GM19324 (cell line): ENCODE data around the gene CELF1.

Experiments
- ATAC-seq: cut with Tn5 transposase; IDR thresholded peaks from one replicate; pipeline ENCODE4 v1.9.1; 2021; ENCODE audit warnings: mild to moderate bottlenecking, moderate library complexity; ENCODE audit not compliant: unreplicated experiment, low FRiP score

The CELF1 gene

GRCh38 chr11:47495011-47495855 lies 57.7 kb downstream of the CELF1 start:
- no peak for ATAC-seq

DNA sequence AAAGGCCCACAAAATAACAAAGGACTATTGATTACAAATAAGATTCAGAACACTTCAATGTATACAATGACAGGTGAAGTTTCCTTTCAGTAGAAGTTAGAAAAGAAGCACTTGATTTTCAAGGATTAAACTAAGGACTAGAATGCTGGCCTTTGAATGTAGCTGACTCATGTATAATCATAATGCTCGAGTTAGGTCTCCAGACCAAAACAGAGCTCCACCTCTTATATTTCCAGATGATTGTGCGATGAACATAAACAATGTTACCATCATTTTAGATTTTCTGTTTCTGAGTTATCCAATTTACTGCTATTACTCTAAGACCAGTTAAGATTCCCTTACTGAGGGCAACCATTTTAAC lies 63.6 kb downstream of the CELF1 start:
- no peak for ATAC-seq

DNA sequence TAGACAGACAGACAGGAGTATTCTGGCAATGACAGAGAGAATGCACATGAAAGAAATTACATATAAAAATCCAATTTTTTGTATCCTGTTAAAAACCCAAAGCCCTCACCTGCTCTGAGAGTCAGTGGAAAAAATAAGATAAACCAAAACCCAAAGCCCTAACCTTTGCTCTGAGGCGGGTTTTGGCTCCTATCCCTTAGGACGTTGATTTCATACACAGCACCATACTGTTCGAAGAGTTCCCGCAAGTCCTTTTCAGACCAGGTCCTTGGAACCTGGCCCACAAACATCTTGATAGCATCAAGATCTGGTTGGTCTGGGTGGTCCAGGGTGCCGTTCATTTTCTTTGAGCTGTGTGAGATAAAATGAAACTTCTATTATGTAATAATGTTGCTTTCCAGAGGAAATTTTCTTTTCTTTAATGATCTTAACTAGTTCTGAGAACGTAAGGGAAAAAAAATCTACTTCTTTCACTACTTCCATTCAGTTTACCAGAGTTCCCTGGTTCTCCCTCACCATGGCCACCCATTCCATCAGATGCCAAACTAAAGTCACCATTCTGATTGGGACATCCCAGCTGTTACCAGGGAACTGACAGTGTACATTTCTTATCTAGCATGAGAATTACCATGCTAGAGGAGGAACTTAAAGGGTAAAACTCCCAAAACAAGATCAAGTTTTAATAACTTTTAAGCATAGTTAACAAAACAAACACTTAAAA lies 64.1 kb downstream of the CELF1 start:
- no peak for ATAC-seq

- no peak for ATAC-seq
Measured at GRCh38 chr11:47488111-47488510, 64.8 kb downstream of the CELF1 start.

GRCh38 chr11:47487421-47487820 lies 65.5 kb downstream of the CELF1 start:
- no peak for ATAC-seq

DNA sequence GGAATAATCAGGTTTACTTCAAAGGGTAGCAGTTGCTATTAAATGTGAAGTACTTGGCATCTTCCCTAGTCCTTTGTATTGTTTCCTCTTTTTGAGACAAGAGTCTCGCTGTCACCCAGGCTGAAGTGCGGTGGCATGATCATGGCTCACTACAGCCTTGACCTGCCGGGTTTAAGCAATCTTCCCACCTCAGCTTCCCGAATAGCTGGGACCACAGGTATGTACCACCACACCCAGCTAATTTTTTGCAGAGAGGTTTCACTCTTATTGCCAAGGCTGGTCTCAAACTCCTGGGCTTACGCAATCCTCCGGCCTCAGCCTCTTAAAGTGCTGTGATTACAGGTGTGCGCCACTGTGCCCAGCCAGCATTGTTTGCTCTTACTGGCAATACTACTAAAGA lies 67.8 kb downstream of the CELF1 start:
- ATAC-seq: no peak

- no peak for ATAC-seq
Measured at GRCh38 chr11:47483457-47483856, 69.5 kb downstream of the CELF1 start.

GRCh38 chr11:47480762-47481161 lies 72.2 kb downstream of the CELF1 start:
- ATAC-seq: no peak

GRCh38 chr11:47478651-47479329 lies 74.1 kb downstream of the CELF1 start:
- no peak for ATAC-seq

DNA sequence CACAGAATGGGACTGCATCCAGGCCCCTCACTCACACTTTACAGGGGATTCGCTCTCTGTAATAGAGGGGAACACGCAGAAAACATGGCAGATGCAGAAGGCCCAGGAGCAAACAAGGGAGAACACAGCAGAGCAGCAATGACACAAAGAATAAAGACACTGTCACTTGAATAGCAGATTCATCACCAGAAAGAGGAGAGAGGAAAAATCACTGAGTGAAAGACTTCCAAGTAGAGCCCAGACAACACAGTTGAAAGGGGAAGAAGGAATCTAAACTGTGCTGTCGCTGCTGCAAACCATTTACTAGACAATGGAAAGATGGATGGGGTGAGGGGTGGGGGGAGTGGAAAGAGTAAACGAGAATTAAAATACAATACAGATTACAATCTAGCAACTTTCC lies 75.2 kb downstream of the CELF1 start:
- ATAC-seq: no peak

DNA sequence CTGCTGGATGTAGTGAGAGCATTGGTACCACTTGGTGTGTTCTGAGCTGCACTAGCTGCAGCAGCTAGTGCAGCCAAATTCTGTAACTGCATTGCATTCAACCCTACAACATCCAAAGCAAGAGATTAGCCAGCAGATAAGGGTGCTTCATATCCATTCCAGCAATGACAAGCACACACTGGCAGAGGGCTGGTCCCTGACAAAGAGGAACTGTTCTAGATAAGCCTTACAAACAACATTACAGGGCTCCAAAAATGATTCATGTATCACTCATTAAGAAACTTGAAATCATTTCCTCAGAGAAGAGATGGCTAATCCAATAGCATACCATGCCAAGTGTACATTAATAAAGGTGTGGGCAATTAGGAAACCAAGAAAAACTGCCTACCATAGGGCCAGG lies 75.6 kb downstream of the CELF1 start:
- ATAC-seq: no peak

- ATAC-seq: no peak
Measured at GRCh38 chr11:47470671-47471070, 82.3 kb downstream of the CELF1 start.

DNA sequence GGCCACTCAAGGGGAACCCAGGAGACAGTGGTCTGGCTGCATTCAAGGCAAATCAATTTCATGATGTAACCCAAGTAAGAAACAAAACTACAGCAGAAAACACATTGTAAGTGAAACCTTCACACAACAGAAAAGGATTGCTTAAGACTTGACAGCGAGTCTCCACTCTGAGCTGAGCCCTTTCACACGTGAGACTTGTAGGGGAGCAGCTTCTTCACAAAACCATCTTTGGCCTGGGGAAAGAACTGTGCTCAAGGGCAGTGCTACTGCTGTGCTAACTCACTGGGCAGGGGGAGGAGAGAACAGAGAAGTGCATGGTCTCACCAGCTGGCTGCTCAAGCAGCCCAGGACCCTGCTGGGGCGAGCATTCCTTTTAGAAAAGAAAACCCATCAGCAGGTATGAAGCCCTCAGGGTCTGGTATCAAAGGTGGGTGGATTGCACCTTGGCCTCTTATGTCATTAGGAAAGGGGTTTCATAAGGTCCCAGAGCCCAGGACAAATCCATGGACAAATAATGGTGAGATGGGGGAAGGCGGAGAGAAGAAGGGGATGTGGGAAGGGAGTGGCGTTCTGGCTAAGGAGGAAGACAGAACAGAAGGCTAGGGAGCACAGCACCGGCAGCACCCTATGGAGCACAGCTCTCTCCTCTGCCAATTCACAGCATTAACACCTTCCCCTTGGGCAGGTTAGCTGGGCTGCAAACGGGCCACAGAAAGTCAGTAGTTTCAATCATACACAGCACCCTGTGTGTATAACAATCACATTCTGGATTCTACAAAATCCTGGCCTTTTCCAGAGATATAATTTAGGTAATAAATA lies 83.4 kb downstream of the CELF1 start:
- ATAC-seq: no peak

DNA sequence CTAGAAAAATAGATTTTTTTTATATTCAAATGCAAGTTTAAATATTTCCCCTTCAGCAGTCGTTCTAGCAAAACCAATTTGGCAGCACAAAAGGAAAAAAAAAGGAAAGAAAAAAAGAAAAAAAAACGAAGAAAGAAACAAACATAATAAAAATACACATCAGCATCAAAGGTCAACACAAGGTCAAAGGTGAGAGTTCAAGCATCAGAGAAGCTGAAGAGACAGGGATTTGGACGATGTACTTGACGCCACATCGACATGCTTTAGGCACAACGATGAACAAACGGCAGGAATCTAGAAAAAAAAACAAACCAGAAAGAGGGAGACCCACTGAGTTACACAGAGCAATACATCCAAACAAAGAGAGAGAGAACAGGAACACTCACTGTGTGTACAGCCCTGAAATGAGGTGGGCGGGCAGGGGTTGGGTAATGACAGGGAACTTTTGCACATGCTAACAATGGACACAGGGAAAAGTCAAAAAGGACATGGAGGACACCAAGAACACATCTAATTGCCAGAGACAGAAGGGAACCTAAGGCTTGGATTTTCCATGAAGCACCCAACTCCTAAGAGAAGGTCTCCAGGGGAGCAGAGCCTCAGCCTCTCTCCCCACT lies 84.2 kb downstream of the CELF1 start:
- ATAC-seq: no peak

- no peak for ATAC-seq
Measured at GRCh38 chr11:47467357-47467756, 85.6 kb downstream of the CELF1 start.

GRCh38 chr11:47466701-47467250 lies 86.2 kb downstream of the CELF1 start:
- ATAC-seq: no peak

GRCh38 chr11:47466201-47466600 lies 86.7 kb downstream of the CELF1 start:
- ATAC-seq: no peak

GRCh38 chr11:47464483-47464882 lies 88.4 kb downstream of the CELF1 start:
- ATAC-seq: no peak

- ATAC-seq: no peak
Measured at GRCh38 chr11:47461876-47462275, 91.1 kb downstream of the CELF1 start.
